Pulmonary artery endothelial cell (primary cell): ENCODE data around the gene BRIX1. TPM values are rescaled to one million over a fixed set of nuclear protein-coding genes. Genes with fewer than 3 reads are reported as not detected.
"Not testable (repeated sequence)": the region's sequence is repeated elsewhere in the genome, so short reads cannot be mapped to it uniquely, and the experiment has no call there.

Experiments
- DNase-seq: peaks from one replicate; pipeline ENCODE4 v3.0.0-alpha.2; 2011; ENCODE audit warnings: low read depth, low spot score
- total RNA-seq: library from RNA; depleted of rRNA; stranded (reverse); fragments of >200 nt; gene quantifications from 2 replicates; pipeline ENCODE4 v1.2.3, GENCODE V29; 2014

Gene BRIX1
- total RNA-seq, 1 donor from 2014 or later, result 34.2 TPM

DNA sequence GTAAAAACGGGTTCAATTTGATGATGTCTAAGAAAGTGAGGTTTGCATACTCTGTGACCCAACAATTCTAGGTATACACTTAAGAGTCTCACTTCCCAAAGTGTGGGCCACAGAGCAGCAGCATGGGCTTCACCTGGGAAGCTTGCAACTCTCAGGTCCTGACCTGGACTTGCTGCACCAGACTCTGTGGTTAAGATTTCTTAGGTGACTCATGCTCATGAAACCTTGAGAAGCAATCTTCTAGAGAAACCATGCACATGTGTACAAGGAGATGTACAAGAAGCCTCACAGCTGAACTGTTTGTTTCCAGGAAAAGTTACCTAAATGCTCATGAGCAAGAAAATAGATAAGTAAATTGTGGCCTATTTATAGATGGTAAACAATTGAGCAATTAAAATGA is 43.8 kb downstream of the BRIX1 start:
- DNase-seq, result no peak

DNA sequence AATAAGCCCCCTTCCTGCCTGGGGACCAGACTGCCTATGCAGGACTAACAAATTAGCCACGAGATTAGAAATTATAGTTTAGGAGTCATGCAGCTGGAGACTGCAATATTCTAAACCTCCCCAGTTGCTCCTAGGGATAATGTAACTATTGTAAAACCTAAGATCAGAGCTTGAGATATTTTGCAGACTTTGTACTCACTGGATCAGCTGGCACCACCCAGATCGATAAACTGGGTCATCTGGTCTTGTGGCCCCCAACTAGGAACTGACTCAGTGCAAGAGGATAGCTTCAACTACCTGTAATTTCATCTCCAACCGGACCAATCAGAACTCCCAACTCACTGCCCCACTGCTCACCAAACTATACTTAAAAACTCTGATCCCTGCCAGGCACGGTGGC is 52.0 kb downstream of the BRIX1 start:
- DNase-seq, result no peak

DNA sequence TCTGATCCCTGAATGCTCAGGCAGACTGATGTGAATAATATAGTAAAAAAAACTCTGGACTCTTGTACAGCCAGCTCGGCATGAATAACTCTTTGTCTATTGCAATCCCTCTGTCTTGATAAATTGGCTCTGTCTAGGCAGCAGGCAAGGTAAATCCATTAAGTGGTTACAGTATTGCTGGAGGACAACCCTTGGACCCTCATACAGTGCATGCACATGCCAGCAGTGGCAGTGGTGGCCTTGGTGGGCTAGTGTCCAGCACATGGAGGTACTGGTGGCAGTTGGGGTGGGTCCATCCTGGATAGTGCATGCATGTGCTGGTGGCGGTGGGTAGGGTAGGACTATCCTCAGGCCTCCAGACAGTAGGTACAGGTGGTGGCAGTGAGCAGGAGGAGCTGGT is 52.7 kb downstream of the BRIX1 start:
- no peak for DNase-seq

DNA sequence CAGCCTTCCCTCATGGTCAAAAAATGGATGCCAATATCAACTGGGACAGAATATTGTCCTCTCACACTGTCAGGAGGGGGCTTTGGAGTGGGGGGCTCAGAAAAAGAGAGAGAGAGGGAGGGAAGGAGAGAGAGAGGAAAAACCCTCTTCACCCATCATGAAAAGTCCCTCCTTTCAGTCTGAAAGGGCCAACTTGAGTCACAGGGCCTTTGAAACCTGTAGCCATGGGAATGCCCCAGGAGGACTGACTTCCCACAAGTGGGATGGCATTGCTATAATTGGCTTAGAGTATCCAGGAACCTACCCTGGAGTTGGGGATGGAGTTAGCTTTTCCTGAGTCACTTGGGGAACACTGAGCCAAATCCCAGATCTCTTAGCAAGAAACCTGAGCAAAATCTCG is 55.0 kb downstream of the BRIX1 start:
- DNase-seq, result no peak

DNA sequence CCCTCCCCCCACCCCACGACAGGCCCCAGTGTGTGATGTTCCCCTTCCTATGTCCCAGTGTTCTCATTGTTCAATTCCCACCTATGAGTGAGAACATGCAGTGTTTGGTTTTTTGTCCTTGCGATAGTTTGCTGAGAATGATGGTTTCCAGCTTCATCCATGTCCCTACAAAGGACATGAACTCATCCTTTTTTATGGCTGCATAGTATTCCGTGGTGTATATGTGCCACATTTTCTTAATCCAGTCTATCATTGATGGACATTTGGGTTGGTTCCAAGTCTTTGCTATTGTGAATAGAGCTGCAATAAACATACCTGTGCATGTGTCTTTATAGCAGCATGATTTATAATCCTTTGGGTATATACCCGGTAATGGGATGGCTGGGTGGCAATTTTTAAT is 56.1 kb downstream of the BRIX1 start:
- not testable (repeated sequence) for DNase-seq

Other genes starting within 250 kb of the BRIX1 start
- gene TTC23L, start 76.5 kb upstream of the BRIX1 start, total RNA-seq, result under 0.01 and 0.04 TPM in 2 replicates
- gene RAD1, start 207 bp upstream of the BRIX1 start, total RNA-seq, result 32.9 and 35.0 TPM in 2 replicates
- 29.9 and 53.2 TPM in 2 replicates for gene DNAJC21, start 13.8 kb downstream of the BRIX1 start, total RNA-seq
- gene AGXT2, start 132.2 kb downstream of the BRIX1 start, total RNA-seq, result not detected in 2 replicates